HS-5 (cell line): ENCODE measurements around the gene EID2B.

ENCODE experiments used
- DNase-seq: peaks from one replicate; pipeline ENCODE4 v3.0.0-alpha.2; 2012; ENCODE audit warnings: low read depth

EID2B gene, protein sequence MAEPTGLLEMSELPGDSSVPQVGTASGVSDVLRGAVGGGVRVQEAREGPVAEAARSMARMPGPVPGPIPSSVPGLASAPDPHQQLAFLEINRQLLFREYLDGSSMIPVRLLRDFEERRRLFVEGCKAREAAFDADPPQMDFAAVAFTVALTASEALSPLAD

DNA sequence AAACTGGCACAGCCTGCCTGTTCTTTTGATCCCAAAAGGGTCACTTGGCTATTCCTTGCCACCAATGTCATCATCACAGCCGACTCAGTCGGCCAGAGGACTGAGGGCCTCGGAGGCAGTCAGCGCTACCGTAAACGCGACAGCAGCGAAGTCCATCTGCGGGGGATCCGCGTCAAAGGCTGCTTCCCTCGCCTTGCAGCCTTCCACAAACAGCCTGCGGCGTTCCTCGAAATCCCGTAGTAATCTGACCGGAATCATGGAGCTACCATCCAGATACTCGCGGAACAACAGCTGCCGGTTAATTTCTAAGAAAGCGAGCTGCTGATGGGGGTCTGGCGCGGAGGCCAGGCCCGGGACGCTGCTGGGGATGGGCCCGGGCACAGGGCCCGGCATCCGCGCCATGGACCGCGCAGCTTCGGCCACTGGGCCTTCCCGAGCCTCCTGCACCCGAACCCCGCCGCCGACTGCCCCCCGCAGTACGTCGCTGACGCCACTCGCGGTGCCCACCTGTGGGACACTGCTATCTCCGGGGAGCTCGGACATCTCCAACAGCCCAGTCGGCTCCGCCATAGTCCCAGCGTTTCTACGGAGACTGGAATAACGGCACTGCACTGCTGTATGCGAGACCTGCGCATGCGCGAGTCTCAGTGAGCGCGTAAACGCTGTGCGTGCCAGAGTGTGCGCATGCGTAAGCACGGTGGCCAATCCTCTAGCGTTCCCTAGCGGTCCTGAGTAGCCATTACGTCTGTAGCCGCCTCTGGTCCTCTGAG lies at the start of gene EID2B:
EID2B (minus strand) TSS at position 620 of the 770 bp plus-strand sequence; CDS start at position 570, 50 bp downstream.
- DNase-seq, result peak; percentile 89

GRCh38 chr19:39582442-39582841 lies 49.8 kb upstream of the EID2B start:
- no peak for DNase-seq

DNA sequence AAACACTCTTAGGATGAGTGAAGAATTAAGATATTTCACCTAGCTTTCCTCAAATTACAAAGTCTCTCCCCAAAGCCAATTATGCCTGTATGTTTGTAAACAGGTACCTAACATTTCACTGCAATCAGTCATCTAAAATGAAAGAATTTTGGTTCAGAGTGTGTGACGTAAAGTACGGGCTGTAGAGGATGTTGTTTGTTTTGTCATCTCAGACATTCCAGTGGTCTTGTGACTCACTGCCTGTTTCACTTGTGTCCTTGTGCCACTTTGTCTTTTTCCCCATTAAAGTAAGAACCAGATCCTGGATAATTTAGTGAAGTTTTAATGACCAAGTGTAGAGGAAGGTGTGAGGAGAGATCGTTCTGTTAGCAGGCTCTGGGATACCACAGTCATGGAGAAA lies 36.0 kb upstream of the EID2B start:
- no peak for DNase-seq

DNA sequence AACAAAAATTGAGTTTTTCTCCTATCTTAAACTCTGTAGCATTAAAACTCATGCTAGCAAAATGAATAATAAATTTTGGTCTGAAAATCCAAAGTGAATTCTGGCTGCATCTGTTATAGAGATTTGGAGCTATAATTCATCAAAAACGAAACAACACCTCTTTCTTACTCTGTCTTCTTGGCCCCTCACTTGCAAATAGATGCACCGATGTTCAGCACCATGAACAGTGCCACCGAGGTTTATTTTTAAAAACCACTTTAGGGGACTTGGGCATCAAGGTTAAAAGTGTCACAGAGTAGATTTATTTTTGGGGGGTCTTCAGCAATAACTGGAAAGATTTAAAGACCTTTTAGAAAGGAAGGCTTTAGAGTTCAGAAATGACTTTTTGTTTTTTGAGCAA lies 33.4 kb upstream of the EID2B start:
- no peak for DNase-seq

DNA sequence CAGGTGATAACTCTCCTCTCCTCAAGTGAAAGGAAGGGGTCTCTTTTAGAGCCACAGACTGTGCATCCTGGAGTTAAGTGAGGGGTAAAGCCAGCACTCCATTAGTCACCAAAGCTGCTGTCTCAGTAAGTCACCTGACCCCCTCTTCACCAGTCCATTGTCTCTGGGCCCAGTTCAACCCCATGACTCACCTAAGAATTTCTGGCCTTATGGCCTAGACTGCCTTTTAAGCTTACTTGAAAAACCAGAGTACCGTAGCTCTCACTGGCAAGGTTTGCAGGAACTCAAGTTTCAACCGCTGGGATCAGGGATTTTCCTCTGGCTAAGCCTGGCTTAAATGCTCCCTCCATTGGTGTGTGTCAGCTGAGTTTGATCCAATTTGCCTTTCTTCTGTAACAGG lies 30.8 kb upstream of the EID2B start:
- peak; percentile 68 for DNase-seq

DNA sequence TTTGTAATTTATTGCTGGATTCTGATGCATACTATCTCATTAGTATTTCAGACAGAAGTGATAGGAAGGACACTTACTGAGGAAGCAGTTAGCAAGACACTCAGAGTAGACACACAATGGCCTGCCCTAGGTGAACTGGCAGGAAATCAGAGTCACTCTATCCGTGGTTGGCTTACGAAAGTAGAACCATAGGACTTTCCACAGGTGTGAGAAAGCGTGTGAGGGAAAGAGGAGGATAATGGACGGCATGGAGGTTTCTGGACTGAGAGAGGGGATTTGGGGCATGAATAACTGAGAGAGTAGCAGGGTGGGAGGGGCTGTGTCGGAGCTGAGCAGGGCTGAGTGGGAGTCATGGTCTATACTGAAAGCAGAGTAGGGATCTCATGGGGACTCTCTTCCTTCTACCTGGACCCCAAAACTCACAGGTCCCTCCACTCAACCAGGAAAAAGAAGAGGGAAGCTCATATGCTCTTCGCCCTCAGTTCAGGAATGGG lies 26.0 kb upstream of the EID2B start:
- no peak for DNase-seq

DNA sequence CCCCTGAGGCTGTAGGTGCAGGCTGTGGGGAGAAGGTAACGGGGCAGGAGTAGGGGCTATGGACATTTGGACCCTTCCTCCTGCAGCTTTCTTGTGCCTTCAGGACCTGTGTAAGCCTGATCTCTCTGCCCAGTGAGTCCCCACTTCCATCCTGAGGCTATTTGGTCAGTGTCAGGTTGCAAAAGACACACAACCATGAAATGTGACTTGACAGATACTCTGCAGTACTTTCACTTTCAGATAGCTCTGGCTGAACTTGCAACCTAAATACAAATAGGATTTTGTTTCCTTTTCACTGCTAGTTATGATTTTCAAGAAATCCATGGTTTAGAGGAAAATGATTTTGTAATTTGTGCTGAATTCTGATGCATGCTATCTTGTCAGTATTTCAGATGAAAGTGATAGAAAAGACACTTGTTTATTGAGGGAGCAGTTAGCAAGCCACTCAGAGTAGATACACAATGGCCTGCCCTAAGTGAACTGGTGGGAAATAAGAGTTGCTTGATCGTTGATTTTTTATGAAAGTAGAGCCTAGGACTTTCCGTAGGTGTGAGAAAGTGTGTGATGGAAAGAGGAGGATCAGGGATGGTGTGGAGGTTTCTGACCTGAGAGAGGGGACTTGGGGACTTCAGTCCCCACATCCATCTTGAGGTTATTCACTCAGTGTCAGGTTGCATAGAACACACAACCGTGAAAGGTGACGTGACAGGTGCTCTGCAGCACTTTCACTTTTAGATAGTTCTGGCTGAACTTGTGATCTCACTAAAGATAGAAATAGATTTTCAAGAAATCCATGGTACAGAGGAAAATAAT lies 25.4 kb upstream of the EID2B start:
- DNase-seq, result no peak

DNA sequence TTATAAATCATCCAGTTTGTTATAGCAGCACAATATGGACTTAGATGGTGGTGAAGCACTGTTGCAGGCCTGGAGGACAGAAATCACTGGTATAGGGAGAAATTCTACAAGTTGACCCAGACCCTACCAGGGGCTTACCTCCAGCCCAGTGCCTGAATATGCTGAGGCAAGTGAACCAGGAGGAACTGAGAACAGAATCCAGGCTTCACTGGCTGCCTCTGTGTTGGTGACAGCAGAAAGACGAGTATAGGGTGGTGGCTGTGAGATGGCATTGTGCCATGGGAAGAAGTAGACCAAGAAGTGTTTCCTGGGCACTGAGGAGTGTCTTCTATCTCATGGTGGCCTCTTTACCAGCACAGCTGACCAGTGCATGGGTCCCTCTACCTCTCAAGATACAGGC lies 23.2 kb upstream of the EID2B start:
- DNase-seq, result no peak

- no peak for DNase-seq
These were observed 22.2 kb upstream of the EID2B start for GRCh38 chr19:39554701-39555311.

- no peak for DNase-seq
These were observed 20.5 kb upstream of the EID2B start for GRCh38 chr19:39553082-39553652.

DNA sequence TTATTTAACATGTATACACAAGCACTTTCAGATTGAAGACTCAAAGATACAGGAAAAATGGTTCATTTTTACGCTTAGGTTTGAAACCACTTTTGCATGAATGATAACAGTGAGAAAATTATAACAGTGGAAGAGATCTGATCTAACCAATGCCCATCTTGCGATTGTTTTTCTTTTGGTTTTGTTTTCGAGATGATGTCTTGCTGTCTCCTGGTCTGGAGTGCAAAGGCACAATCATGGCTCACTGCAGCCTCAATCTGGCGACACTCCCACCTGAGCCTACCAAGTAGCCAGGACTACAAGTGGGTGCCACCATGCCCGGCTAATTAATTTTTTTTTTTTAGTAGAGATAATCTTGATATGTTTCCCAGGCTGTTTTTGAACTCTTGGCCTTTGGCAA lies 17.5 kb upstream of the EID2B start:
- DNase-seq, result no peak

- DNase-seq, result no peak
These were observed 13.9 kb upstream of the EID2B start for GRCh38 chr19:39546599-39546998.

- DNase-seq, result no peak
These were observed 12.3 kb upstream of the EID2B start for GRCh38 chr19:39544911-39545310.

- DNase-seq, result no peak
These were observed 11.7 kb upstream of the EID2B start for GRCh38 chr19:39544226-39544903.

GRCh38 chr19:39543477-39543857 lies 10.8 kb upstream of the EID2B start:
- DNase-seq, result no peak

DNA sequence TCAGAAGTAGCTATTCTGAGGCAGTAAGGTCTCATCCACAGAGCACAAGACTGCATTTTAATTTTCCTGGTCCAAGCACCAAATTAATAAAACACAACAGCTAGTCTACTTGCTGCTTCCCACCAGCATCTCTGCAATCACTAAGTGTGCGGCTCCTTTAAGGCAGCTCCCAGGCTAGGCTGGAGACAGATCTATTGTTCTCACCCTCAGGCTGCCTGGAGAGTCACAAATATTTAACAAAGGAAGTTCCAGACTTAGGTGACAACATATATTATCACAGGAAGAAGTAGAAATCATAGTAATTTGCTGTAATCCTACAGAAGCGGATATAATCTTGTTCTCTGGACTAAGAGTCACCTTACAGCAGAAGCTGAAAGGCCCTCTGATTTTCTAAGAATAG lies 9.6 kb upstream of the EID2B start:
- no peak for DNase-seq

GRCh38 chr19:39540333-39540673 lies 7.7 kb upstream of the EID2B start:
- DNase-seq, result no peak

- DNase-seq, result peak; percentile 84
These were observed 7.1 kb upstream of the EID2B start, which contains the start of gene EID2 for GRCh38 chr19:39539518-39540332. TSS of gene EID2 (minus strand) at chr19:39540161. CDS start at chr19:39540079, 82 bp downstream.

GRCh38 chr19:39539165-39539517 lies 6.5 kb upstream of the EID2B start:
- peak; percentile 31 for DNase-seq

DNA sequence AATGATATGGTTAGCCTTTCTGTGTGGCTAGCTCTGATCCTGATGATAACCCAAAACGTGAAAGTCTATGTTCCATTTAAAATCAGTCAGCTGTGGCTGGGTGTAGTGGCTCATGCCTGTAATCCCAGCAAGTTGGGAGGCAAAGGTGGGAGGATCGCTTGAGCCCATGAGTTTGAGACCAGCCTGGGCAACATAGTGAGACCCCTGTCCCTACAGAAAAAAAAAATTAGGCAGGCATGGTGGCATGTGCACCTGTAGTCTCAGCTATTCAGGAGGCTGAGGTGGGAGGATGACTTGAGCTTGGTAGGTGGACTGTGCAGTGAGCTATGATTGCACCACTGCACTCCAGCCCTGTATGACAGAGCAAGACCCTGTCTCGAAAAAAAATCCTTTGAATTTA lies 1.1 kb upstream of the EID2B start:
- no peak for DNase-seq
